ENCODE data around the gene SLC26A9. TPM values are rescaled to one million over a fixed set of nuclear protein-coding genes. Genes with fewer than 3 reads are reported as not detected.

The SLC26A9 gene
- total and polyA plus RNA-seq, 2 donors (not counting 1 experiment from before 2014, with no cell fraction given): not detected

DNA sequence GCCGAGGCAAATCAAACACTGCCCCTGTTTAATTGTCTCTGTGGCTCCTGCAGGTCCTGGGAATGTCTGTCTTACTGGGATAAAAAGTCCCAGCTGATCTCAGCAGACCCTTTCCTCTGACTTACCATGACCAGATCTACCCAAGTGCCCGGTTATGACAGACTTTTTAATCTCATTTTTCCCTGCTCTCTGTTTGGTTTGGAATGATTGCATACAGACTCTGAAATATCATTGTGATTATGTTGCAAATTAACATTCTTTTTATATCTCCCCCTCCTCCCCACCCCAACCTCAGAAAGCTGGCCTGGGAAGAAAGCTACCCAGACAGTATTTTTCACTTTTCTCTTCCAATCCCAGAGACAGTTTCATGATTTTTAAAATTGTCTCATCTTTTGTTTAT, 43.6 kb upstream of the SLC26A9 start:
- no peaks in the 10 kb centered on the region for H3K27me3 ChIP-seq (ENCODE audit: control insufficient read depth, insufficient read depth, low read length)
- H2AFZ ChIP-seq (ENCODE audit: low read length): no peak overlapping the region
- no peaks in the 10 kb centered on the region for H3K79me2 ChIP-seq (ENCODE audit: control insufficient read depth, insufficient read depth, low read length)
- H3K36me3 ChIP-seq (ENCODE audit: control insufficient read depth, insufficient read depth, low read length): no peaks in the 10 kb centered on the region
- TF ChIP-seq, protein P1, sequence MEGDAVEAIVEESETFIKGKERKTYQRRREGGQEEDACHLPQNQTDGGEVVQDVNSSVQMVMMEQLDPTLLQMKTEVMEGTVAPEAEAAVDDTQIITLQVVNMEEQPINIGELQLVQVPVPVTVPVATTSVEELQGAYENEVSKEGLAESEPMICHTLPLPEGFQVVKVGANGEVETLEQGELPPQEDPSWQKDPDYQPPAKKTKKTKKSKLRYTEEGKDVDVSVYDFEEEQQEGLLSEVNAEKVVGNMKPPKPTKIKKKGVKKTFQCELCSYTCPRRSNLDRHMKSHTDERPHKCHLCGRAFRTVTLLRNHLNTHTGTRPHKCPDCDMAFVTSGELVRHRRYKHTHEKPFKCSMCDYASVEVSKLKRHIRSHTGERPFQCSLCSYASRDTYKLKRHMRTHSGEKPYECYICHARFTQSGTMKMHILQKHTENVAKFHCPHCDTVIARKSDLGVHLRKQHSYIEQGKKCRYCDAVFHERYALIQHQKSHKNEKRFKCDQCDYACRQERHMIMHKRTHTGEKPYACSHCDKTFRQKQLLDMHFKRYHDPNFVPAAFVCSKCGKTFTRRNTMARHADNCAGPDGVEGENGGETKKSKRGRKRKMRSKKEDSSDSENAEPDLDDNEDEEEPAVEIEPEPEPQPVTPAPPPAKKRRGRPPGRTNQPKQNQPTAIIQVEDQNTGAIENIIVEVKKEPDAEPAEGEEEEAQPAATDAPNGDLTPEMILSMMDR (conservative IDR thresholded peaks at IDR 0.05 in 1 of 2, IDR thresholded peaks at IDR 0.05 in 1 of 2; ENCODE audit: low read depth in 1 of 2, low read length in 2 of 2): no peak
- no peak for TF ChIP-seq EZH2 (IDR thresholded peaks at IDR 0.05; ENCODE audit: low read length, missing control alignments)
- peak in 1 of 2 donors; percentile 38 for DNase-seq (ENCODE audit: low read depth in 2 of 2)
- no peak overlapping the region for H3K27ac ChIP-seq (ENCODE audit: insufficient read depth, low read length)
- no peak overlapping the region for H3K4me2 ChIP-seq (ENCODE audit: extremely low read depth, insufficient read depth, low read length)
- no peaks in the 10 kb centered on the region for H3K9me3 ChIP-seq (ENCODE audit: control insufficient read depth, insufficient read depth, low read depth, low read length)
- no peak overlapping the region for H3K9ac ChIP-seq (ENCODE audit: insufficient read depth, low read length)
- peaks cover 2% of the 10 kb centered on the region for H3K4me1 ChIP-seq (ENCODE audit: control insufficient read depth, extremely low read depth, insufficient read depth, low read length)
- no peak overlapping the region for H3K4me3 ChIP-seq (replicated peaks in 1 of 4; ENCODE audit: control extremely low read depth in 1 of 4, insufficient read depth in 1 of 4, low read depth in 3 of 4, low read length in 4 of 4)
- H4K20me1 ChIP-seq (ENCODE audit: control insufficient read depth, extremely low read depth, insufficient read depth, low read length): no peaks in the 10 kb centered on the region

DNA sequence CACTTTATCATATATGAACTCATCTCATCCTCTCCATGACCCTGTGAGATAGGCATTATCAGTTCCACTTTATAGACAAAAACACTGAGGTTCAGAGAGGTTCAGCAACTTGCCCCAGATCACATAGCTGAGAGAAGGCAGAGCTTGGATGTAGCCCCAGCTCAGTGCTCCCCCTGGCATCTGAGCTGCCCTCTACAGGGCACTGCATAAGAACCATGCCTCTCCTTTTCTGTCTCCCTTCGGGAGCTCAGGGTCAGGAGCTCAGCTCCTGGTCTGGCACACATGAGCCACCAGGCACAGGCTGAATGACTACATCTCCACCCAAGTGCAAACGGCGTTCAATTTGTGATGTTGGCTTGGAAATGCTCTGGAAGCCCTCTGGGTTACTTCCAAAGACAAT, 43.0 kb upstream of the SLC26A9 start:
- H3K4me3 ChIP-seq (replicated peaks in 1 of 4; ENCODE audit: control extremely low read depth in 1 of 4, insufficient read depth in 1 of 4, low read depth in 3 of 4, low read length in 4 of 4): no peak overlapping the region
- no peak for TF ChIP-seq EZH2 (IDR thresholded peaks at IDR 0.05; ENCODE audit: low read length, missing control alignments)
- TF ChIP-seq, protein P1 (conservative IDR thresholded peaks at IDR 0.05 in 1 of 2, IDR thresholded peaks at IDR 0.05 in 1 of 2; ENCODE audit: low read depth in 1 of 2, low read length in 2 of 2): no peak
- H4K20me1 ChIP-seq (ENCODE audit: control insufficient read depth, extremely low read depth, insufficient read depth, low read length): no peaks in the 10 kb centered on the region
- H3K27me3 ChIP-seq (ENCODE audit: control insufficient read depth, insufficient read depth, low read length): no peaks in the 10 kb centered on the region
- no peak overlapping the region for H2AFZ ChIP-seq (ENCODE audit: low read length)
- H3K36me3 ChIP-seq (ENCODE audit: control insufficient read depth, insufficient read depth, low read length): no peaks in the 10 kb centered on the region
- no peak overlapping the region for H3K4me2 ChIP-seq (ENCODE audit: extremely low read depth, insufficient read depth, low read length)
- H3K27ac ChIP-seq (ENCODE audit: insufficient read depth, low read length): no peak overlapping the region
- H3K9ac ChIP-seq (ENCODE audit: insufficient read depth, low read length): no peak overlapping the region
- DNase-seq (ENCODE audit: low read depth in 2 of 2): no peak
- no peaks in the 10 kb centered on the region for H3K9me3 ChIP-seq (ENCODE audit: control insufficient read depth, insufficient read depth, low read depth, low read length)
- peaks cover under 1% of the 10 kb centered on the region for H3K4me1 ChIP-seq (ENCODE audit: control insufficient read depth, extremely low read depth, insufficient read depth, low read length)
- no peaks in the 10 kb centered on the region for H3K79me2 ChIP-seq (ENCODE audit: control insufficient read depth, insufficient read depth, low read length)

DNA sequence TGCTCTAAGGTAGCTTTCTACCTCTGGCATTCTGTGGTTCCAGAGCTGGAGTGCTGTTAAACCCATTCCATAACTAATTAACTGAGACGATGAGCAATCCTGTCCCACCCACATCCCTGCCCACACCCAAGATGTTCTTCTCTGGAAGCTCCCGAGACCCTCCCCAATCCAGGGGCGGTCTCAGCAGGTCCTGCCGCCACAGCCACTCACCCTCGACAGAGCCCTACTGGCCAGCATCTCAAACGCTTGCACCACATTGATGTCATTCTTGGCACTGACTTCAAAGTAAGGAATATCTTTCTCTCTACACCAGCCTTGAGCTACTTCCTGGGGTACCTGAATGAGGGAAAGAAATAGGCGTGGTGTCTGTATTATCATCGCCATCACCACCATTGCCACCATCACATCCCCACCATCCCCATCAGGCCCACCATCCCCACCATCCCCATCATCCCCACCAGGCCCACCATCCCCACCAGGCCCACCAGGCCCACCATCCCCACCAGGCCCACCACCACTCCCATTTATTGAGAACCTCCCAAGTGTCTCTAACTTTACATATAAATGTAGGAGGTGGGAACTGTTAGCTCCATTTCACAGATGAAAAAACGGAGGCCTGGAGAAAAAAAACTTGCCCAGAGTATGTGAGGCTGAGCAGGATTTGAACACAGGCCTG, 42.2 kb upstream of the SLC26A9 start:
- TF ChIP-seq, protein P1 (conservative IDR thresholded peaks at IDR 0.05 in 1 of 2, IDR thresholded peaks at IDR 0.05 in 1 of 2; ENCODE audit: low read depth in 1 of 2, low read length in 2 of 2): no peak
- no peak for TF ChIP-seq EZH2 (IDR thresholded peaks at IDR 0.05; ENCODE audit: low read length, missing control alignments)
- Histone ChIP-seq H3K27me3 (ENCODE audit: control insufficient read depth, insufficient read depth, low read length) (no peaks in the 10 kb centered on the region), H3K27ac (ENCODE audit: insufficient read depth, low read length) (no peak overlapping the region), H3K4me3 (replicated peaks in 1 of 4; ENCODE audit: control extremely low read depth in 1 of 4, insufficient read depth in 1 of 4, low read depth in 3 of 4, low read length in 4 of 4) (no peak overlapping the region), H4K20me1 (ENCODE audit: control insufficient read depth, extremely low read depth, insufficient read depth, low read length) (no peaks in the 10 kb centered on the region), H3K4me1 (ENCODE audit: control insufficient read depth, extremely low read depth, insufficient read depth, low read length) (no peaks in the 10 kb centered on the region), H3K9ac (ENCODE audit: insufficient read depth, low read length) (no peak overlapping the region), H3K4me2 (ENCODE audit: extremely low read depth, insufficient read depth, low read length) (no peak overlapping the region), H3K79me2 (ENCODE audit: control insufficient read depth, insufficient read depth, low read length) (no peaks in the 10 kb centered on the region), H3K9me3 (ENCODE audit: control insufficient read depth, insufficient read depth, low read depth, low read length) (no peaks in the 10 kb centered on the region), H2AFZ (ENCODE audit: low read length) (no peak overlapping the region), H3K36me3 (ENCODE audit: control insufficient read depth, insufficient read depth, low read length) (no peaks in the 10 kb centered on the region)
- DNase-seq (ENCODE audit: low read depth in 2 of 2): peak in 1 of 2 donors; percentile 57
